AG08396 (cell line): ENCODE measurements around the gene SNX10.

Experiments used
- DNase-seq: peaks from one replicate; pipeline ENCODE4 v3.0.0; 2012; ENCODE audit warnings: low spot score, mixed read lengths

The SNX10 gene

GRCh38 chr7:26369593-26369992 is 77.9 kb downstream of the SNX10 start:
- peak; percentile 74 for DNase-seq

- DNase-seq, result no peak
Measured at GRCh38 chr7:26370011-26370410, 78.3 kb downstream of the SNX10 start.

DNA sequence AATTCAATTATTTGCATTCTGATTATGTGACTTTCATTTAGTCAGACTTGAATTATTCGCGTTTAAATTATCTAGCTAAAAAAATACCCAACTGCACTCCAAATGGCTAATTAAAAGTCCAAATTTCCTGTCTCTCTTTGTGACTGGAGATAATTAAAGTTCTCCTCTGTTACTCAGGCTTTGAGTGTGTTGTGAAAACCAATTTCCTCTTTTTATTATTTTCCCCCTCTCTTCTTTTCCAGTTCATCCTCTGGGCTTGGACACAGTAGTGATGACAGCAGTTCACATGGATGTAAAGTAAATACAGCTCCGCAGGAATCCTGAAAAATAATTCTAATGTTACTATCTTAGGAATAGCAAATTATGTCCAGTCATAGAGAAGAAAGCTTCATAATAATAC is 80.6 kb downstream of the SNX10 start:
- no peak for DNase-seq

DNA sequence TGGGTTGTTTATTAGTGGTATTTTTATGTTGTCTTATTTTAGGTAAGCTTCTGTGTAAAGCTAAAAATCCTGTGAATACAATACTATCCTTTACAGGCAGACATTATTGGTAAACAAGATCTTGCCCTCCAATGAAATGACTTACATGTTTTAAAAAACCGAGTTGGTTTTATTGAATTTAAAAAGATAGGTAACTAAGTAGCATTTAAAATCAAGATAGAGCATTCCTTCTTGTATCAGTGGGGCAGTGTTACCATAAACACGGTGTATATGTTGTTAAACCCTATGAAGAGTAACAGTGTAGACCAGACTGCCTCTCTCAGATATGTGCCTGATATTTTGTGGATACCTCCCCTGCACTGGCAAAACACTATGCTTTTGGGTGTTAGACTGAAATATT is 81.0 kb downstream of the SNX10 start:
- DNase-seq, result no peak

DNA sequence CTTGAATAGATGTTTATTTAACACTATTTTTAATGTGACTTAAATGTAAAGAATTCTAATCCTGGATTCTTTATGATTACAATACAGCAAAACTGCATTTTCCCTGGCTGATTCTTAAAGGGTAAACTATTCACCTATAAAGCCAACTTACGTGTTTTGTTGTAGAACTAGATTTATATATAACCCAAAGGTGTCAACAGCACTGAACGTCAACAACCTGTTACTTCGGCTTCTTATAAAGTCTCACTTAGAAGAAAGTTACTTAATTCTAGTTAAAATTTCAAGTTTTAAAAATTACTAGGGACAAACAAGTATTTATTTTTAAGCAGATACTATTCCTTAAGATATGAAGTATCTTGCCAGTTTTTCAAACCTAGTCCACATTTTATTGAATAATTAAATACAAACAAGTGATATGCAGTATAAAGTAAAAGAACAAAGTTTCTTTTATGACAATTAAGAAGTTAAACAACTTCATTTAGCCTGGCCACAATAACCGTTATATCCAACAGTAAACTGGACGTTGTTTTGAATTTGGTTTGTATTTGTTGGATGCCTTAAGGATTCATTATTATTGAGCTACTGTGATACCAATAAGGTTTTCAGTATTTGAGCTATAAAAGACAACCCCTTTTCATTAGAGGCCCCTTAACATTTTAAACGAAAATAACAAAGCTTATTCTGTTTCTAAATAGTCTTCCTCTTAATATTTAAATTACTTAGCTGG is 83.1 kb downstream of the SNX10 start:
- no peak for DNase-seq

DNA sequence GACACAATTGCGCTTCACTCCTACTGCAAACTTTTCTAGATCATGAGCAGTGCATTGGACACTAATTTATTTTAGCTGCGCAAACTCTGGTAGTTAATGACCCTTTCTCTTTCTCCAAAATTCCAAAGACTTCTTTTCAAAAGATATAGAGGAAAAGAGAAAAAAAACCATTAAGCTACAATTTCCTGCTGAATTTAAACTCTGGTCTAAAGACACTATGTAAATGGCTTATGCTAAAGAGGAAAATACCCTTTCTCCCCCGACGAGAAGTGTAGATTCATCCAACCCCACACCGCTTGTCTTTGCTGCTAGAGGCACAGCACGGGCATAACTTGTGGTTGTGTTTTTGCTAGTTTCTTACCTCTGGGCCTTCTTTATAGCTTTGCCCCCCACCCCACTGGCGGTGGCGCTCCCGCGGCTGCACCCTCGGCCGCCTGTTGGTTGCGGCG is 84.1 kb downstream of the SNX10 start:
- DNase-seq, result no peak

DNA sequence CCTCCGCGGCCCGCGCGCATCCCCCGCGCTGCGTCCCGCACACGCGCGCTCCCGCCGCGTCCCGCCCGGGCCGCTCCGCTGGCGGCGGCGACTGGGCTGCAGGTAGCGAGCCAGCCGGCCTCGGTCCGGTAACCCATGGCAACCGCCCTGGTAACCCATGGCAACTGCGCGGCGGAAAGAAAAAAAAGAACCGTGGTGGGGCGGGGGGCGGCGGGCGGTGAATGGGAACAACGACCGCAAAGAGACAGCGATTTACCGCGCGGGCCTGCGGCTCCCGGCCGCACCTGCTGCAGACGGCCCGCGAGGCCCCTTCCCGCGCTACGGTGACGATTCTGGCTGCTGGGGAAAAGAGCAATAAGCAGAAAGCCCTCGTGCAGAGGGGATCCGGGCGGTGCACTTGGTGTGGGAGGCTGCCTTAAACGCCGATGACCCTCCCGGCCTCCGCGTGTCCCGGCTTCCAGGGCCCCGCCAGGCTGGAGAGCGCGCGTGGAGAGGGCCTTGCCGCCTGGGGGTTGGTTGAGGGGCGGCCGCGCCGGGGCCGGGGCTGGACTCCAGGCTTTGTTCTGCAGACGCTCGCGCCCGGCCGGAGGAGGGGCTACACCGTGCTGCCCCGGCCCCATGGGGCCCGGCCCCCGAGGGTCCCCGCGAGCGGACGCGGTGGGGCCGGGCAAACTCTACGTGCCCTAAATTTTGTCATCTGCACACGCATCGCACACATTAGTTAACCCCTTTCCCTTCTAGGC is 84.7 kb downstream of the SNX10 start:
- DNase-seq, result no peak

GRCh38 chr7:26378016-26378415 is 86.4 kb downstream of the SNX10 start:
- DNase-seq, result no peak

DNA sequence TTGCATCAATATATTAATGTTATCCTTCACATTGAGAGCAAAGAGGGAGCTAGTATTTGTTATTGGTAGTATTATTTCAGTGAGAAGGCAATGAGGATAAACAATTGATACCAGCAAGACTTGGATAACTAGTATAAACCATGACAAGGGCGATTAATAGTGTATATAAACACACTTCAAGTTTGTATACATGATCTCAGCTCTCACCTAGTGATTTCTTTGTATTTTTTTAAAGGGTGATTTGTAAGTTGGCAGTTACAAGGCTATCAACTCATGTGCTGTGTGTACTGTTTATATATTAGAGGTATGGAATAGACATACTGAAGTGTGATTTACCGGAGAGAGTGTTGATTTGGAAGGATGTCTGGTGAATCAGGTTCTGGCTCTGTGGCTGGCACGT is 88.0 kb downstream of the SNX10 start:
- no peak for DNase-seq

- no peak for DNase-seq
Measured at GRCh38 chr7:26381476-26382353, 90.1 kb downstream of the SNX10 start.

- DNase-seq, result no peak
Measured at GRCh38 chr7:26385240-26385639, 93.6 kb downstream of the SNX10 start.

- DNase-seq, result no peak
Measured at GRCh38 chr7:26387731-26388130, 96.1 kb downstream of the SNX10 start.

DNA sequence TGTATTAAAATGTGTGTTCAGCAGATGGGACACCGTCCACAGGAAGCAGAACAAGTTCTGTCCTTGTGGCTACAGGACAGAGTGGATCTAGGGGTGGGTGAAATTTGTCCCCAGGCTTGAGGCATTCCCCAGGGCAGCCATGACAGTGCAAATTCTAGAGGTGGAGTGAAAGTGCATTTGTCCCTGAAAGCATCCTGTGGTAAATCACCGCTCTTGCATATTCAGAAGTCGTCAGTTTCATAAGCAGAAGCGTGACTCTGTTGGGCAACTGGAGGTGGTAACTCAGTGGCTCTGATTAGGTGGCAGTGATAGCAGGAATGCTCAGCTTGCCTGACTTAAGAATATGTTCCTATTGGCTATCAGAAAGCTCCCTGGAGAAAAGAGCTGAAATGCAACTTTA is 96.6 kb downstream of the SNX10 start:
- DNase-seq, result no peak

DNA sequence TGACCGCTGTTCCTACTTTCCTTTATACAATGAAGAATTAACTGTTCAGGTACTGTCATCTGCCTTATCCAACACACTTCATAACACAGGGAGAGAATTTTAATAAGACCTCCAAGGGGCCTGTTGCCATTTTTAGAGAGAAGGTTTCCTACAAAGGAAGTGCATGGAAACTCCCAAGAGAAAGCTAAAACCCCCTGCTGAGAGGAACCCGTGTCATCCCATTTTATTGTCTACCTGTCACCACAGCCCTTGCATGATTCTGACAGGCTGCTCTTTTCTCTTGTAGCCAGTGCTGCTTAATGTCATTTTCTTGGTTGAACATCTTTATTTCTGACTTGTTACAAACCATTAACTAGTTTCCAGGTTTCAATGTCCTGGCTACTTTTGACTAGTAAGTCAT is 98.4 kb downstream of the SNX10 start:
- DNase-seq, result no peak

DNA sequence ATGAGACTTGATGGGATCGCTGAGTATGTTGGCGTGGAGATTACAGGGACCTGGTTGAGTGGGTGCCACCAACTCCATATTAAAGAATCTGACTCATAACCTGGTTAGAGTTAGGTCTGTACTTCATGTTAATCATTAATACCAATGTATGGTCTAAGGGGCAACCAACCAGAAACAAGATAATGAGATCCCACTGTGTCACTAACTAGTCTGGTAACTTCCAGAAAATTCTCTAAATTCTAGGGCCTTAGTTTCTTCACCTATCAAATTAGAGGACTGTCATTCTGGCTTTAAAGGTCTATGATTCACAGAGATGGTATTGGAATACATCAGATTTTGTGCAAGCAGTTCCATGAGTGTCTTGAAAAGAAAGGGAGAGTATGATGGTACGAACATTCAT is 102.2 kb downstream of the SNX10 start:
- no peak for DNase-seq

- no peak for DNase-seq
Measured at GRCh38 chr7:26397332-26397731, 105.7 kb downstream of the SNX10 start.

- peak; percentile 39 for DNase-seq
Measured at GRCh38 chr7:26397796-26398426, 106.2 kb downstream of the SNX10 start.

DNA sequence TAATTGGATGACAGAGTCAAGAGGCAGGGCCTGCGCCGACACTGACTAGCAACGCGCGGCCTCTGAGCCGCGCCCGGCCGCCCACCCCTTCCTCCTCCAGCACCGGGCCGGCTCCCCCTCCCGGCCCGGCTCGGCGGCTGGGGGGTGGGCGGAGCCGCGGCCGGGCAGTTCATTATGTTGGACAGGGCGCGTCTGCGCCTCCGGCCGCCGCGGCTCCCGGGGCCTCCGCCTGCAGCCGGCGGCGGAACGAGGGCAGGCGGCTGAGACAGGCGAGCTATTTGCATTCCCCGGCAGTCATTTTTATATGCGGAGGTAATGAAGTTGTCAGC is 106.7 kb downstream of the SNX10 start:
- DNase-seq, result peak; percentile 68

DNA sequence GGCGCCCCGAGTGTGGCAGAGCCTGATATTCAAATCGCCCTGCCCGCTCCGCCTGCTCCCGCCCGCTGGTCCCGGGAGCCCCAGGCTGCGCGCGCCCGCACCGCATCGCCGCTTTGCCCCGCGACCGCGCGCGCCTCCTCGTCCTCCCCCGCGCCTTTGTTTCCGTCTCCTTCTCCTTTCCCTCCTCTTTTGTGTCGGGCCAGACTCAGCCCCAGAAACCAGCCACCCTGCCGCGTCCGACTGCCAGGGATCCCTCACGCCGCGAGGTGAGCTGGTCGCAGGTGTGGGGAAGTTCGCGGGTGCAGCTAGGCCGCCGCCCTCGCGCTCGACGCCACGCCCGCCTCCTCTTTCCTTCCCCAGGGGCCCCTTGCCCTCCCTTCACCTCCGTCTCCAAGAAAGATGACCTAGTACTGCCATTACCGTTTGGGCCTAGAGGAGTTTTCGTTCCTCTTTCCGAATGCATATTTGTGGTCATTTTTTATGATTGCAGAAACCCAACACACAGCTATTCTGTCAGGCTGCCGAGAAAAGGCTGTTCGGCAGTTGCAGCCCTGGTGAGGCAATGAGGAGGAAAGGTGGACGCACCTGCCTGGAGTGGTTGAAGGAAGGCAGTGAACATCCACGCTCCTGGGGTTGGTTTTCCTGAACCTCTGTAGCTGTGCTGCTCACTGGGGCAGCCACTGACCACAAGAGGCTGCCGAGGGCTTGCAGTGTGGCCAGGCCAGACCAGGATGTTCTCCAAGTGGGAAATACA is 107.3 kb downstream of the SNX10 start:
- peak; percentile 39 for DNase-seq

DNA sequence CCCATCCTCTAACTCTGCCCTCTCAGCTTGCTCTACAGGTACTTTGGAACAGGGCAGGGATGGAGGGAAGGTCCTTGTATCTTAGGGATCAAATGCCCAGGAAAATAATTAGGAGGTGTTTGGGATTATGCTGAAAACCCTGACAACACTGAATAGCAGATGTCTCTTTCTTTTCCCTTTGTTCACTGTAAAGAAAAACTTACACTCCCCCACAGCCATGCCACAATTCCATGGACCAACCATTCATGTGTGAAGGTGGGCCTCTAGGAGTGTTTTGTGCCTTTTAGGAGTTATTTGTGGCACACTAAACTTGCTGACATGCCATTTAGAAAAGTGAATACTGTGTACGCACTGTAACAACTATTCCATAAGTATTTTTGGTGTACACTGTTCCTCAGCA is 108.1 kb downstream of the SNX10 start:
- DNase-seq, result no peak

- DNase-seq, result no peak
Measured at GRCh38 chr7:26403640-26404039, 112.0 kb downstream of the SNX10 start.
